GM12878 (cell line): ENCODE measurements around the gene NRG3. TPM values are rescaled to one million over a fixed set of nuclear protein-coding genes. Genes with fewer than 3 reads are reported as not detected.

Source experiments
- ATAC-seq: fragments of 200-7000 bp; cut with Tn5 transposase; 3 replicates; pipeline ENCODE4 v1.9.1; 2020; ENCODE audit warnings: mild to moderate bottlenecking, moderate library complexity
- BruUV-seq: library from RNA; stranded (reverse); fragments of 400-500 nt; replicated peaks from 2 replicates; lab custom pipeline; 2021; lab: Mats Ljungman, UMichigan
- CTCF ChIA-PET: fragments of 300-600 bp; sonication (Branson Sonifier 250); formaldehyde crosslinking; extraction: SDS; loops from one replicate; lab custom pipeline; 2021; ENCODE audit warnings: inconsistent platforms; lab: Yijun Ruan, JAX
- POLR2A ChIA-PET: fragments of 350-600 bp; formaldehyde crosslinking; extraction: SDS; loops from one replicate; lab custom pipeline; 2021; ENCODE audit warnings: inconsistent platforms; lab: Charles Lee
- RAD21 ChIA-PET: fragments of 300-600 bp; sonication (Branson Sonifier 250); formaldehyde crosslinking; loops from one replicate; lab custom pipeline; 2023; ENCODE audit warnings: antibody characterized with exemption; ENCODE audit not compliant: unreplicated experiment; lab: Charles Lee
- SMC1A ChIA-PET: fragments of 300-600 bp; sonication (Branson Sonifier 250); formaldehyde crosslinking; loops from one replicate; lab custom pipeline; 2023; ENCODE audit not compliant: unreplicated experiment, uncharacterized antibody; lab: Charles Lee
- DNase-seq: peaks from one replicate; pipeline ENCODE4 v3.0.0-alpha.2; 2011; ENCODE audit warnings: low read depth, low spot score
- FAIRE-seq: peaks from 3 replicates; lab custom pipeline; 2011; peaks lifted over from hg19 to GRCh38; lab: Jason Lieb, UNC
- H2AFZ ChIP-seq: 2 replicates; pipeline ENCODE4 v1.6.0; 2011; ENCODE audit warnings: low read depth, low read length, control low read depth; ENCODE audit not compliant: control insufficient read depth
- H3K27ac ChIP-seq: 2 replicates; pipeline ENCODE4 v1.5.1; 2011; ENCODE audit warnings: control low read depth; ENCODE audit not compliant: control insufficient read depth, insufficient read depth
- H3K27me3 ChIP-seq, 2 experiments: replicated peaks in 1 of 2; 2 replicates each; pipeline versions ENCODE4 v1.6.0 to v1.6.1; 2011; ENCODE audit warnings: low read length in 1 of 2; ENCODE audit not compliant: control insufficient read depth in 2 of 2, insufficient read depth in 2 of 2
- H3K36me3 ChIP-seq, 2 experiments: 2 replicates each; pipeline ENCODE4 v1.5.1; 2011; ENCODE audit warnings: low read length in 1 of 2; ENCODE audit not compliant: control insufficient read depth in 2 of 2, insufficient read depth in 2 of 2
- H3K4me1 ChIP-seq: 2 replicates; pipeline ENCODE4 v1.6.1; 2011; ENCODE audit warnings: mild to moderate bottlenecking, low read length, moderate library complexity, mixed read lengths; ENCODE audit not compliant: control insufficient read depth, insufficient read depth
- H3K4me2 ChIP-seq: 2 replicates; pipeline ENCODE4 v1.6.0; 2011; ENCODE audit warnings: control low read depth; ENCODE audit not compliant: control insufficient read depth, insufficient read depth
- H3K4me3 ChIP-seq: fragments of 200-600 bp; sonication (generic); 2 replicates; pipeline ENCODE4 v1.5.1; 2016
- H3K79me2 ChIP-seq: 2 replicates; pipeline ENCODE4 v1.6.0; 2011; ENCODE audit warnings: low read length; ENCODE audit not compliant: control insufficient read depth, insufficient read depth
- H3K9ac ChIP-seq: 2 replicates; pipeline ENCODE4 v1.8.0; 2011; ENCODE audit warnings: low read length, control low read depth, mixed read lengths; ENCODE audit not compliant: control insufficient read depth, insufficient read depth
- H3K9me3 ChIP-seq: replicated peaks from 3 replicates; pipeline ENCODE4 v1.5.1; 2011; ENCODE audit warnings: mild to moderate bottlenecking, low read length; ENCODE audit not compliant: control insufficient read depth, insufficient read depth
- H4K20me1 ChIP-seq: 2 replicates; pipeline ENCODE4 v1.6.0; 2011; ENCODE audit not compliant: control insufficient read depth, insufficient read depth
- ATF3 ChIP-seq: IDR thresholded peaks from 2 replicates; pipeline ENCODE4 v1.6.1; 2011; ENCODE audit warnings: low read depth, mild to moderate bottlenecking, low read length, moderate library complexity, borderline replicate concordance; ENCODE audit errors: extremely low read depth
- BACH1 ChIP-seq: fragments of 450-650 bp; IDR thresholded peaks from 2 replicates; pipeline ENCODE4 v1.6.1; 2017; ENCODE audit warnings: mild to moderate bottlenecking, borderline replicate concordance
- BRCA1 ChIP-seq: IDR thresholded peaks from 2 replicates; pipeline ENCODE4 v1.6.1; 2011; ENCODE audit warnings: low read depth, low read length, improper control_type of control experiment
- CREM ChIP-seq: IDR thresholded peaks from 2 replicates; pipeline ENCODE4 v1.6.1; 2014; ENCODE audit warnings: antibody characterized with exemption, low read depth
- MEF2B ChIP-seq: fragments of 450-650 bp; IDR thresholded peaks from 2 replicates; pipeline ENCODE4 v1.6.1; 2018; ENCODE audit warnings: mild to moderate bottlenecking, moderate library complexity; ENCODE audit not compliant: partially characterized antibody, poor library complexity, severe bottlenecking
- MYB ChIP-seq: fragments of 150-350 bp; IDR thresholded peaks from 2 replicates; pipeline ENCODE4 v1.6.1; 2014; ENCODE audit warnings: mild to moderate bottlenecking, low read depth, low read length, borderline replicate concordance
- NR2C2 ChIP-seq: IDR thresholded peaks from 2 replicates; pipeline ENCODE4 v1.6.1; 2011; ENCODE audit warnings: borderline replicate concordance, low read depth; ENCODE audit not compliant: control insufficient read depth, insufficient read length
- NRF1 ChIP-seq: conservative IDR thresholded peaks from 2 replicates; pipeline ENCODE4 v1.6.1; 2011; ENCODE audit warnings: mild to moderate bottlenecking, low read depth, low read length, improper control_type of control experiment
- RAD21 ChIP-seq: IDR thresholded peaks from 2 replicates; pipeline ENCODE4 v1.6.1; 2011; ENCODE audit warnings: mild to moderate bottlenecking, low read depth, low read length, moderate library complexity; ENCODE audit not compliant: insufficient read depth
- RELA ChIP-seq: fragments of 450-650 bp; IDR thresholded peaks from 2 replicates; pipeline ENCODE4 v1.8.0; 2014; ENCODE audit warnings: borderline replicate concordance; ENCODE audit not compliant: partially characterized antibody
- RELB ChIP-seq: fragments of 450-650 bp; IDR thresholded peaks from 2 replicates; pipeline ENCODE4 v1.6.1; 2017; ENCODE audit warnings: low read depth, mild to moderate bottlenecking, moderate library complexity
- SIX5 ChIP-seq: IDR thresholded peaks from 2 replicates; pipeline ENCODE4 v1.6.1; 2011; ENCODE audit warnings: mild to moderate bottlenecking, low read depth, low read length, moderate library complexity; ENCODE audit not compliant: severe bottlenecking
- SP1 ChIP-seq: IDR thresholded peaks from one replicate; pipeline ENCODE4 v1.6.1; 2011; ENCODE audit warnings: low read depth, low read length
- STAT3 ChIP-seq: IDR thresholded peaks from 2 replicates; pipeline ENCODE4 v1.6.1; 2011; ENCODE audit warnings: low read depth, low read length, improper control_type of control experiment
- ZNF274 ChIP-seq: IDR thresholded peaks from one replicate; pipeline ENCODE4 v1.8.0; 2011; ENCODE audit not compliant: insufficient read length, insufficient read depth
- ZNF384 ChIP-seq: IDR thresholded peaks from 2 replicates; pipeline ENCODE4 v1.6.1; 2012; ENCODE audit warnings: low read depth, mild to moderate bottlenecking, low read length, improper control_type of control experiment, borderline replicate concordance
- WGBS: methylation state at CpG from one replicate; pipeline ENCODE4 v1.1.6; 2016; ENCODE audit warnings: low lambda C conversion rate; ENCODE audit not compliant: insufficient replicate concordance, insufficient coverage; ENCODE audit errors: missing lambda C conversion rate; 5-methylcytosine and 5-hydroxymethylcytosine counted together
- in situ Hi-C: fragments of 300-500 bp; cut with MboI; formaldehyde crosslinking; loops from 9 replicates; pipeline ENCODE4 v1.14.3; 2018; ENCODE audit warnings: mixed read lengths
- intact Hi-C: fragments of 100-400 bp; cut with micrococcal nuclease; formaldehyde crosslinking; loops from one replicate; pipeline ENCODE4 v1.14.2; 2022; ENCODE audit not compliant: unreplicated experiment
- polyA plus RNA-seq, 11 experiments: library from polyadenylated mRNA; depleted of rRNA in 4 of 11; unstranded in 6 of 11; stranded (reverse) in 5 of 11; fragments of >200 nt; fragmentation: Nextera tagmentation in 4 of 11; fragmentation: Illumina TruSeq in 1 of 11; extraction: Ambion mirVana in 4 of 11; extraction: Trizol in 1 of 11; gene quantifications; 1 replicate in 1 of 11; 2 replicates in 10 of 11; pipeline versions ENCODE4 v1.2.1 to v1.2.3, GENCODE V29; 2011 to 2016; ENCODE audit warnings: inconsistent platforms in 2 of 11, missing spikeins in 2 of 11, low read depth in 1 of 11
- total RNA-seq, 4 experiments: library from RNA; depleted of rRNA in 3 of 4; stranded (reverse); fragments of >200 nt in 3 of 4; fragmentation: Illumina TruSeq in 1 of 4; extraction: Trizol in 1 of 4; gene quantifications; 2 replicates each; pipeline versions ENCODE4 v1.2.1 to v1.2.3, GENCODE V29; 2013 to 2021

Gene NRG3
- total and polyA plus RNA-seq, 10 of the 15 experiments (the other 5 are each of a cell fraction or from before 2014, with no cell fraction given) = 0.03 to 0.41 (median 0.17) TPM; not detected in 3

- 0% methylated on average over 2 of the region's 2 CpGs for WGBS
Measured at GRCh38 chr10:81843042-81843441, 32.0 kb upstream of the NRG3 start.

More at GRCh38 chr10:81843042-81843441, 32.0 kb upstream of the NRG3 start:
- H3K79me2 ChIP-seq = no peaks in the 10 kb centered on the region
- no TSS peak for BruUV-seq
- no peaks in the 10 kb centered on the region for H3K27me3 ChIP-seq
- no peak overlapping the region for H2AFZ ChIP-seq
- no peaks in the 10 kb centered on the region for H4K20me1 ChIP-seq
- ATAC-seq (no peak), DNase-seq (no peak), FAIRE-seq (no peak)
- H3K4me3 ChIP-seq = no peak overlapping the region
- POLR2A ChIA-PET = no interaction called here
- no peaks in the 10 kb centered on the region for H3K4me1 ChIP-seq
- H3K9me3 ChIP-seq = no peaks in the 10 kb centered on the region
- no peak overlapping the region for H3K27ac ChIP-seq
- no peaks in the 10 kb centered on the region for H3K36me3 ChIP-seq
- CTCF ChIA-PET = no interaction called here
- no peak overlapping the region for H3K4me2 ChIP-seq
- in situ Hi-C loops = no loop called here
- H3K9ac ChIP-seq = no peak overlapping the region
- SMC1A ChIA-PET = no interaction called here
- intact Hi-C loops = no loop called here
- no peak for TF ChIP-seq SP1
- no peak for TF ChIP-seq BRCA1
- TF ChIP-seq MYB = no peak
- no peak for TF ChIP-seq MEF2B
- no peak for TF ChIP-seq CREM
- TF ChIP-seq BACH1 = no peak
- TF ChIP-seq RAD21 = no peak
- no peak for TF ChIP-seq ZNF274
- no peak for TF ChIP-seq NRF1
- no peak for TF ChIP-seq RELB
- no peak for TF ChIP-seq NR2C2
- TF ChIP-seq RELA = no peak
- no peak for TF ChIP-seq ZNF384
- TF ChIP-seq ATF3 = no peak
- no peak for TF ChIP-seq SIX5
- TF ChIP-seq STAT3 = no peak
- RAD21 ChIA-PET = no interaction called here
